HG03095 (cell line): ENCODE measurements around the gene ZSWIM6.
A peak's percentile ranks its signal among the peaks of the same experiment; 100 is the strongest.

Experiments used
- ATAC-seq: cut with Tn5 transposase; IDR thresholded peaks from one replicate; pipeline ENCODE4 v1.9.1; 2021; ENCODE audit warnings: moderate library complexity; ENCODE audit not compliant: unreplicated experiment

Gene ZSWIM6

DNA sequence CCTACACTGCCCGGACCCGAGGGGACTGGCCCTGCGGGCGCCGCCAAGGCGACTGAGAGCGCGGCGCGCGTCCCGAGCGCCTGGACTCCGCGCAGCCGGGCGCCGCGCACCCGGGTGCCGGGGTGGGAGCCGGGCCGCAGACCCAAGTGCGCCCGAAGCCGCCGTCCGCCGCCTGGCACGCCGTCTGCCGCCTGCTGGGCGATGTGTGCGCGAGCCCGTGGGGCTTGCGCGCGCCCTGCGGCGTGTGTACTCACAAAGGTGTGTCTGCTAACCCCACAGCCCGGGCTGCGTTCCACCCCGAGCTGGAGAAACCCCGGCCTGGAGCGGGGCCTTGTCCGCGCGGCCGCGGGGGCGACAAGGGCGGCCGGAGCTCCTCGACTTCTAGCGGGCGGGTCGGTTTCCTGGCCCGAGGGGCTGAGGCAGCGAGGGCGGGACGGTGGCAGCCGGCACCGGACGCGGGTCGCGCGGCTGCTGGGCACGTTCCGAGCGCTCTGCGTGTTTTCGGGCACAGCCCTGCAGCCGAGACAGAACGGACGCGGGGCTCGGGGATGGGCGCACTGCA, 1.1 kb upstream of the ZSWIM6 start:
- ATAC-seq, result peak; percentile 18

DNA sequence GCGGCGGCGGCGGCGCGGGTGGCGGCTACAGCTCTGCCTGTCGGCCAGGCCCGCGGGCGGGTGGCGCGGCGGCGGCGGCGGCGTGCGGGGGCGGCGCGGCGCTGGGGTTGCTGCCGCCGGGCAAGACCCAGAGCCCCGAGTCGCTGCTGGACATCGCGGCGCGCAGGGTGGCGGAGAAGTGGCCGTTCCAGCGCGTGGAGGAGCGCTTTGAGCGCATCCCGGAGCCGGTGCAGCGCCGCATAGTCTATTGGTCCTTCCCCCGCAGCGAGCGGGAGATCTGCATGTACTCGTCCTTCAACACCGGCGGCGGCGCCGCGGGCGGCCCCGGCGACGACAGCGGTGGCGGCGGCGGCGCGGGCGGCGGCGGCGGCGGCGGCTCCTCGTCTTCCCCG, 296 bp downstream of the ZSWIM6 start:
- ATAC-seq, result no peak

DNA sequence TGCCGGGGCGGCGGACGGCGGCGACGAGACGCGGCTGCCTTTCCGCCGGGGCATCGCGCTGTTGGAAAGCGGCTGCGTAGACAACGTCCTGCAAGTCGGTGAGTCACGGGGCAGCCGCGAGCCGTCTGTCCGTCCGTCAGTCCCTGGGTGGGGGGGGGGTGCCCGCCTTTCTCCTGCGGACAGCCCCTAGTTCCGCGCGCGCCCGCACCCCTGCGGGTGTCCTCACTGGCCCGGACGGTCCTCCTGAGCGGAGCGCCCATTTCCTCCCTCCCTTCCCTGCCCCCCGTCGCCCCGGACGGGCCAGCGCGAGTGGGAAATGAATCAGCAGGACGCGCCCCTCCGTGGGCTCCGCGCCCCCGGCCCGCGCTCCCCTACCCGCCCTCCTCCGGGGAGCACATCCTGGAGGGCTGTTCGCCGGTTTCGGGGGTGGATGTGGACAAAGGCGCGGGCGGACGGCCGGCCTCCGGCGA, 828 bp downstream of the ZSWIM6 start:
- no peak for ATAC-seq

DNA sequence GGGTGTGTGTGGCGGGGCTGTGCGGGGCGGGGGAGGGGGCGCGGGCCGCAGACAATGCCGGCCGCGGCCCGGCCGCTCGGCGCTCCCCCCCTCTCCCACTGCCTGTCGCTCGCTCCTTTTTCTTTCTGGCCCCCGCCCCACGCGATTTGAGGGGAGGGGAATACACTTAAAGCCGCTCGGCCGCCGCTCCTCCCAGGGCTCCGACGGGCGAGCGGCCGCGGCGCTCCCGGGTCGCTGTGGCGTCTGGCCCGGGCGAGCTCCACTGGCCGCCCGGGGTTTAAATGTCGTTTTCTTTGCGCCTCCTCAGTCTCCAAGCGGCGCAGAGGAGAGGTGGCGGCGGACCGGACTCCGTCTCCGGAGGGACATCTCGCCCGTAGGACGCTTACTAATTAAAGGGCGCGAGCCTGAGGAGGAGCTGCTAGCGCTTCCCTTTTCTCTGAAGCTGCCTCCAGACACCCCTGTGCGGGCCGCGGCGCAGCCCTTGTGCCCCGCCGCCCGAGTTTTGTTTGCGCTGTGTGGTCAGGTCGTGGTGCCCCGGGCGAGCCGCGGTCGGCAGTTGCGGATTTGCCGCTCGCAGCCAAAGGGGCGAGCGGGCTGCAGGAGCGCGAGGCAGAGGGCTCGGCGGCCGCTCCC, 1.4 kb downstream of the ZSWIM6 start:
- no peak for ATAC-seq

DNA sequence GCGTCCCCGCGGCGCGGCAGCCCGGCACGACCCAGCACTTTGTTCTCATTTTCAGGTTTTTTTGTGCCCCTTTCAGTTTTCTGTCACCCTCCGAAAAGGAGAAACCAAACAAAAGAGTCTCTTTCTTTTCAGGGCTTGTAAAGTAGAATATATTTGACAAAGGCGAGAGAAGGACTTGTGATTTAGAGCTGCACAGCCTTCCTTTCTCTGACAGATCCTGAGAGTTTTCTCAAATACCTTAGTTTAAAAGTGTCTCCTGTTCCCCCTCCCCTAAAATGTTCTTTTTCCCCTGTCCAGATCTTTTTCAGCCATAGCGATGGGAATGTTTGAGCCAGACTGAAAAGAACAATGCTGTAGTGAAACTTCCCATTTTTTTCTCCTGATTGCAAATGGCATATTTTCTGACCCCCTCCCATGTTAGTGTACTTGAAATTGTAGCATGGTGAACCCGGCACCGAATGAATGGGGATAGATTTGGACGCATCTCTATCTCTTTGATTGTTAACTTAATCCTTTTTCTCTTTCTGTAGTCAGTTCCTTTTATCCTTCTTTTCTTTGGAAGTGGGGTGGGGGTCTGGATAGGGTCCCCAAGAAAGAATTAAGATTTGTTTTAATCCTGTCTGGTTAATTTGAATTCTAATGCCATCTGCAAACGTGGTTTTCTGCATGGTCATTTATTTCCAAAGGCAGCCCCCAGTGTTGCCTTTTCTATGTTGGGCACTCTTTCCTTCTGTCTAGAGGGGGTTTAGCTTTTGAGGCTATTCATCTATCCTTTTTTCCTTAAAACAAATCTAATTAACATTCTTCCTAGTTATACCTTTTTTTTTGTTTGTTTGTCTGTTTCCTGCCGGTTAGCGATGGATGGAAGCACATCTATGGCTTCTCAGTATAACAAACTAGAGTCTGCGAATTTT, 2.2 kb downstream of the ZSWIM6 start:
- ATAC-seq, result no peak

DNA sequence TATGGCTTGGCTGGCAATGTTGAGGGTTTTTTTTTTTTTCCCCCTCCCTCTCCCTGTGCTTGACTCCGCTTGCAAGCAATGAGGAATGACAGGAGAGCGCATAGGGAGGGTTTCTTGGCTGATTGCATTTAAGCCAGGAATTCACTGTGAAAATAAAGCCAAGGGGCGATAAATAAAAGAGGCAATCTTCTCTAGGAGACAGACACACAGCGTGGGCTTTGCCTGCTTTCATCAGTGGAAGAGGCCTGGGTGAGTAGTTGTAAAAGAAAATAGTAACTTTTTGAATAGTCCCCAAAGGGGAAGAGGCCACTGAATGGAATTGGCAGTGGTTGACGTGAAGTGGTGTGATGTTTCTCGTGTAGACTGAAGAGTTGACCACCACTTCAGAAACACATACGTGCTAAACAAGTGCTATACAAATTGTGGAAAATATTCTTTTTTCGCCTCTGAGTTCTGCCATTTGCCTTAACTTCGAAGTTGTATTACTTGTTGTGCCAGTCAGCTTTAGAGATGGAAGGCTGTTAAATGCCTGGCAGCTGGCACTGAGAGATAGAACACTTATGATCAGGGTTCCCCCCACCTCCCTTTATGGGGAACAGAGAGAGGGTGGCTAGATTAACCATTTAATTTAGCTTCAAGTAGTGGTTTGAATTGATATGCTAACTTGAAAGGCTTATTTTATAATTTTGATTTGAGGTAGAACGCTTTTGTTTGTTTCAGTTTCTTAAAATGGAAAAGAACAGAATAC, 3.0 kb downstream of the ZSWIM6 start:
- no peak for ATAC-seq

DNA sequence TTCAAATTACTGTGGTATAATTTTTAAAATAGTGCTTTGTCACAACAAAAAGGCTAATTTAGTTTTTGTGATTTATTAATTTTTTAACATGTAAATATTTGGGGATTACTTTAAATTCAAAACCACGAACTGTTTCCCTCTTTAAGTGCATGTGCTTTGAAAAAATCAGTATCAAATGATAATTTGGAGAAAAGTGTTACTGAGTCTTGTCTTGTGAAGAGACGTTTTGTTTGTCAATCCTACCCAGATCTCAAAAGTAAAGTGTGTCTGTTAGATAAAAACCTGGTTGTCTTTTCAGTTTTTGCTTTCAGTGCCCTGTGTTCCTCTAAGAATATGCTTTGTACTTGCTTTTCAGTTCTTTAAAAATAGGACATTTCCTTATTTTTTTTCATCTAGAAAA, 7.7 kb downstream of the ZSWIM6 start:
- ATAC-seq, result no peak

DNA sequence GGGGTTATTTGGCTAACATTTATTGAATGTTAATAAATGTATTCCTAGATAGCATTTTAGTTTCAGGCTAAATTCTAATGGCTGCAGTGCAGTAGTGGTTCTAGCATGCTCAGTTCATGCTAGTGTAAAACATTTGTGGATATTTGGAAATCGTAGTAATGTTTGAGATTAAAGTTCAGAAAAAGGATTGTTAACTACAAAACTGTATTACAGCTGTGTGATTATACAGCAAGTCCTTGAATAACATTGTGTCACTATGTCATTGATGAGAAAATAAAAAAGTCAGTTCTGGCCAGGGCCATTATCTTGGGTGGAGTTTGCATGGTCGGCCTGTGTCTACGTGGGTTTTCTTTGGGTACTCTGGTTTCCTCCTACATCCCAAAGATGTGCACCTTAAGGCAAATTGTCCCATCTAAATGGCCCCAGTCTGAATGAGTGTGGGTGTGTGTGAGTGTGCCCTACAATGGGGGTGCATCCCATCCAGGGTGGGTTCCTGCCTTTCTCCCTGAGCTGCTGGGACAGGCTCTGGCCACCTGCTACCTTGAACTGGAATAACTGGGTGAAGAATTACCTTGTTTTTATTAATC, 8.8 kb downstream of the ZSWIM6 start:
- no peak for ATAC-seq

DNA sequence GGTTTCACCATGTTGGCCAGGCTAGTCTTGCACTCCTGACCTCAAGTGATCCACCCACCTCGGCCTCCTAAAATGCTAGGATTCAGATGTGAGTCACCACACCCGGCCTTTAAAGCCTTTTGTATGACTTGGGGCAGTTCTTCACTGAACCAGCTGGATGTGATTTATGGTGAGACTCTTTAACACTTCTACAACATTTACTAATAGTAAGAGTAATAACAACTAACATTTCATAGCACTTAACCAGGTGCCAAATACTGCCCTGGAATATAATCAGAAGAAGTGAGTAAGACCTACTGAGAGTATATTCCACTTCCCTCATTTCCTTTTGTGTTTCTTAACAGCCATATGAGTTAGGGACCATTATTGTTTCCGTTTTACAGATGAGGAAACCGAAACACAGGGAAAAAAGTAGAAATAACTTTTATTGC, 10.0 kb downstream of the ZSWIM6 start:
- ATAC-seq, result no peak

DNA sequence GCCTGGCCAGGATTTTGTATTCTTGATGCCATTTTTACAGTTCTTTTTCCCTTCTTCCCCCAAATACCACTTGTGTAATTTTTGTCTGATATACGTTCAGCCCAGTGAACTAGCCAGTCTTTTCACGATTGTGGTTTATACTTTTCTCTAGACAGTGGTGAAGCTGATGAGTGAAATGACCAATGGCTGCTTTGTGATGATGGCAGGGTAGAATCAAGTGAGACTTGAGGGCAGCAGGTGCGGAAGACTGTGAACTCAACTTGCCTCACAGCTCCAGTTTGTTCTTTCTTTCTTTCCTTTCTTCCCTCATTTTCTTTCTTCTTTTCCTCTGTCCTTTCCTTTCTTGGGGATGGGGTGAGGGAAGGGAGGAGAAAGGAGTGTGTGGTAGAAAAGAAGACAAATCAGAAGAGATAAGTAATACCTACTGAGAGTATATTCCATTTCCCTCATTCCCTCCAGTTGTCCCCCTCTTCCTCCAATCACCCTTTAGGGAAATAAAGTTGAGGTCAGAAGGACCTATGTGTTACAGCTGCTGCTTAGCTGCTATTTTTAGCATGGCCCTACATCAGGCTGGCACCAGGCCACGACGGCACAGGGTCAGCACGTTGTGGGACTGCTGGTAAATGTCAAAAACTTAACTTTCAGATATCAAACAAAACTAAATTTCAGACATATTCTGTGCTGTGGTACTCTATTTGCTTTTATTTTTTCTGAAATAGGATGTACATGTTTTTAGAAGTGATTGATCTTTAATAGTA, 12.3 kb downstream of the ZSWIM6 start:
- no peak for ATAC-seq

DNA sequence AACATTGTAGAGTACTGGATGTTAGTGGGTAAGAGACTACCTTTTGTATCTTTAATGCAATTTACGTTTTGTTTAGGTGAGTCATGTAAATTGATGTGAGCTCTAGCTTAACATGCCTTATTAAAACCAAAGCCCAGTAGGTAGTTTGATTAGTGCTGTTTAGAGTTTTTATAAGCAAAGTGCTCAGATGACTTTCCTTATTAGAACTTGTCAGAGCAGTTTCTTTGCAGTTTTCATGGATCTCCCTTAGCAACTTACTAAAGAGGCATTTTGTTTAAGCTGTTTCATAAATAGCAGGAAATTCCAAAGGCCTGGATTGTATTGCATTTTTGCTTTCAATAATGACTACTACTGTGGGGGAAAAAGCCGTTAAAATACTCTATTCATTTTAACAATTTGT, 14.5 kb downstream of the ZSWIM6 start:
- no peak for ATAC-seq

DNA sequence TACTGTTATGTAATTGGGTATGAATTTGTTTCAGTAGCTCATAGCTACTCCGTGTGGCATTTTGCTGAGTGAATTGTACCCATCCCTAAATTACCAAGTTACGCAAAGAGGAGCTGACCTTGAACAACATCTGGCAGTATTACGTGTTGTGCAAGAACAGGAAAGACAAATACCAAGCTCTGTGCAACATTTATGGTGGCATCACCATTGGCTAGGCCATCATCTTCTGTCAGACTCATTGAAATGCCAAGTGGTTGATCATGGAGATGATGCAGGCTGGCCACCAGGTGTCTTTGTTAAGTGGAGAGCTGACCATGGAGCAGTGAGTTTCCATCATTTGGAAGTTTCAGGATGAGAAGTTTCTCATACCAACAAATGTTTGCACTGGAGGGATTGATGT, 15.0 kb downstream of the ZSWIM6 start:
- no peak for ATAC-seq

DNA sequence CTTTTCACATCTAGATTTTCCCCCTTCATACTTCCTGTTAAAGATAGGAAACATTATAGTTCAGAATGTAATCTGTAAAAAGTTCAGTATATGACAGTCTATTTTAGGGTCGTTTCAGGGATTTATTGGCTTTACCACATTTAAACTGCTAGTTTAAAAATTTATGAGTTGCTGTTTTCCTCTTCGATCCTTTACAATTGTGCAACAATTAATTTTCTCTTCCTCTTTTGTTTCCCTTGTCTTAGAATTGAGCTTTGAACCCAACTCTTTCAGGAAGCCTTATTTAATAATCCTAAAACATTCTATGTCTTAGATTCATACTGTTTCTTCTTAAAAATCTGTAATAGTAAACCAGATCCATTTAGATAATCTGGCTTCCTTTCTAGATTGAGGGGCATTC, 16.4 kb downstream of the ZSWIM6 start:
- no peak for ATAC-seq

DNA sequence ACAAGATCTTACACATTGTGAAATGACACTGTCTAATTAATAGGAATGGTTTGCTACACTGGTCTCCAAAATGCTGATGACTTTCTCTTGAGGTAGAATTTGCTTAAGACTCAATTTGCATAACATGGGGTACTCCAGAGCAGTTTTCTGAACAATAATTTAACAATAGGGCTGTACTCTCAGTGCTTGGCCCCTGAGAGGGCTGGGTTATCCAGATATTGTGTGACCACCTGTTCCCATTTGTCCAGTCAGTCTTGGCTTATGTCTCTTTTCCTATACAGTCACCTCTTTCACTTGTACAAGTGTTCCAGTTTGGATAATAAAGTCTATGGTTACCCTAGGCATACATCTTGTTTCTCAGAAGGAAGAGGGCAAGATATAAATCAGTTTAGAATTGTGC, 17.9 kb downstream of the ZSWIM6 start:
- ATAC-seq, result no peak

DNA sequence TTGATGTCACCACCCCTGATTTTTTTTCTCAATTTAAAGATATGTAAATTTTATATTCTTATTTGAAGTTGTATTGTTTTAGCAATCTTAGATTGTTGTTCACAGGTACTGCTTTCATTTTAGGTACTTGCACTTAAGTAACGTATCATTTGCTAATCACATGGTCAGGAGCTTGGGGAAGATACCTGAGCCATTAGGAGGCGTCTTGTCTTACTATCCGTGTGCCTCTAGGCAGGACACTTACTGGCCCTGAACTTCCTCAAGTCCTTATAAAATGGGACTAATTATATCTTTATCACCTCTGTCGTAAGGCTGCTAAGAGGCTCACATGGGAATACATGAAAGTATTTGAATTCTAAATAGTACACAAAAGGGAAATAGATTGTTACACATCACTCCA, 18.5 kb downstream of the ZSWIM6 start:
- no peak for ATAC-seq

DNA sequence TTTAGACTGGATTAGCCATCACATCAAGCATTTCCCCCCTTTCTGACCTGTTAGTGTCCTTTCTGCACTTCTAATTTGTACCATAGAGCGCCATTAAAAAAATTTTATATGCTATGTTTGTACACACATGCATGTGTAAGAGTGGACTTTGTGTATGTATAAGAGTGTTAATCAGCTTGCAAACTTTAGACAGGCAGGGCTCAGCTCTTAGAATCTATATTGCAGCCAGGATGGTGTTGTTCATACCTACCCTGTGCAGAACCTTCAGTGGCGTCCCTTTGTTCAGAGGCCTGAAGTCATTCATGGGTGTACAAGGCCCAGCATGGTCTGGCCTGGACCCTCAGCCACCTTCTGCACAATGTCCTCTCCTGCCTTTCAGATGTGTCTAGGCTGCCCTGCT, 19.7 kb downstream of the ZSWIM6 start:
- no peak for ATAC-seq

DNA sequence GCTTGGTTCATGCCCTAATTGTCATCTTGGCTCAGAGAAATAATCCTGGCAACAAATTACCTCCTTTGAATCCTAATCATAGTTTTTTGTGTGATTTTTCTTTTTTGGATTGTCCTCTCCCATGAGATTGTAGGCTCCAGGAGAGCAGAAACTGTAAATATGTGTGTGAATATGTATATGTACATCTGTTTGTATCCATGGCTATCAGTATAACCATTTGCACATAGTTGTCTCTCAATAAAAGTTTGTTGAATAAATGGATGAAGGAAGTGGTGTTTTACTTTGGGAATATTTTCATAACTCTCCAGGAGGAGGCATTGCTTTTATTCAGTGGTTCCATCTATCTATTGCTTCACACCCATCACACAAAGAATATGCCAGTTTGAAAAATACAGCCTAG, 20.1 kb downstream of the ZSWIM6 start:
- no peak for ATAC-seq

DNA sequence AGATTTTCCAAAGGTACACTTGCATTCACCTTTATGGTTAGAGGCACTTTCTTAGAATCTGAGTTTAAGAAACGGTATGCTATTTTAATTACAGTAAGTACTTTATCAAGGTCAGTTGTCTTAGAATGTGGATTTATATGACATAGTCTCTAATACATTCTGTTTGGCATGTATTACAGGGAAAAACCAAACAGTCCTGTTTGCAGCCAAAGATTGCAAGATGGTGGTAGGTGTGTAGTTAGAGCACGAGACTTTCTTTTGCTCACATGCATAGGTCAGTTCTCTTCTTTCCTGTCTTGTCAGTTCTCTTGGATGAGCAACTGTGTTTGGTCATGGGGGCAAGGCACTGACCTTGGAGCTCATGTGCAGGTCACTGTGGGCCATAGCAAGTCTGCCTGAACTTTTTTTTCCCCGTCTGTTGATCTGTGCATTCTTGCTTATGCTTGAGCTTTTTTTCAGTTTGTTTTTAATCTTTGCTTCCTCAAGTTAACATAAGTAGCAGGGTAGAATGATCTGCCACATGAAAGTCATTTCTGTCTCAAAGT, 20.6 kb downstream of the ZSWIM6 start:
- no peak for ATAC-seq

DNA sequence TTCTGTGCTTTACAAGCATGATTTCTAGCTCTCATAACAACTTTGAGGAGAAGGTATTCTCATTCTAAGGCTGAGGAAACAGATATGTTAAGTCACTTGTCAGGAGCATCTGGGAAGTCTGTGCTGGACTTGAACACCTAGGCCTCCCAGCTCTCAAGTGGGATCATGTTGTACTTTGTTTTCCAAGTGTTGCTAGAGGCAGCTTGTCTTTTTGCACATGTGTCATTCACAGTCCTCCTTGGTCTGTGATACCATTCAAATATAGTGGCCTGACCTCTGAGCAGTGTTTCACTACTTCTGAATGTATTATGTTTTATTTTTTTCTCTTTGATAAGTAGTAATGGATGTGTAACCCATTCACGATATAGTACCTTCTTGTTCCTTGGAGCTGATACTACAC, 21.2 kb downstream of the ZSWIM6 start:
- ATAC-seq, result no peak

DNA sequence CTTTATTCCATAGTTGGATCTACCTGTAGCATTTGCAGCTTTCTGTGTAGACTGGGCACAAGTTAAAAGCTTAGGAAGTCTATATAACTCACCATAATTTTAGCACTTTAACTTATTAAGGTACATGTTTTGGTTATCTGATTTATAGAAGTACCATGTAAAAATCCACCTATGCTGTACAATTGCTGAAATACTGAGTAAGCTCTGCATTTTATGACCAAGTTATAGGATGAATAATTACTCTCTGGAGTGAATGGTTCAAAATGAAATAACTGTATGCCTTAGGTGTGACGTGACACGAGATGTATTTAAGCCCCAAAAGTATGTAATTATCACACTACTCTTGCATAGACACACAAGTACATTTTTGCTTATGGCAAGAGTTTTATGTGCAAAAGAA, 22.1 kb downstream of the ZSWIM6 start:
- ATAC-seq, result no peak
